A549 (cell line): ENCODE results near the gene ABLIM3.

Experiments used
- BHLHE40 ChIP-seq: IDR thresholded peaks from 2 replicates; pipeline ENCODE4 v1.6.1; 2012; ENCODE audit warnings: low read depth, low read length, inconsistent platforms
- CBX2 ChIP-seq: fragments of 200-600 bp; sonication (generic); IDR thresholded peaks from 2 replicates; pipeline ENCODE4 v1.6.1; 2016; ENCODE audit warnings: low read depth, mild to moderate bottlenecking, borderline replicate concordance
- POLR2A ChIP-seq: IDR thresholded peaks from 2 replicates; pipeline ENCODE4 v1.6.1; 2012; ENCODE audit warnings: mild to moderate bottlenecking, low read length
- POLR2AphosphoS2 ChIP-seq: conservative IDR thresholded peaks from 2 replicates; pipeline ENCODE4 v1.6.1; 2012; ENCODE audit warnings: low read length, improper control_type of control experiment, inconsistent platforms
- TFCP2L1 ChIP-seq: fragments of 250-450 bp; sonication (Bioruptor Pico); IDR thresholded peaks from 2 replicates; pipeline ENCODE4 v1.5.0; 2021; ENCODE audit warnings: mild to moderate bottlenecking
- TF ChIP-seq, protein P1 (sequence below): IDR thresholded peaks from 2 replicates; pipeline ENCODE4 v1.6.1; 2012
- TF ChIP-seq, protein P2 (sequence below): fragments of >200 bp; sonication (Bioruptor Twin); formaldehyde crosslinking; IDR thresholded peaks from 2 replicates; pipeline ENCODE4 v1.6.1; 2016

GRCh38 chr5:149113669-149114068, 27.6 kb upstream of the ABLIM3 start:
- TF ChIP-seq TFCP2L1 (CRISPR knock-in tag) (no peak), POLR2AphosphoS2 (no peak), POLR2A (no peak), CBX2 (no peak), BHLHE40 (no peak)
- TF ChIP-seq, protein P1, sequence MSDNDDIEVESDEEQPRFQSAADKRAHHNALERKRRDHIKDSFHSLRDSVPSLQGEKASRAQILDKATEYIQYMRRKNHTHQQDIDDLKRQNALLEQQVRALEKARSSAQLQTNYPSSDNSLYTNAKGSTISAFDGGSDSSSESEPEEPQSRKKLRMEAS: no peak
- TF ChIP-seq, protein P2, sequence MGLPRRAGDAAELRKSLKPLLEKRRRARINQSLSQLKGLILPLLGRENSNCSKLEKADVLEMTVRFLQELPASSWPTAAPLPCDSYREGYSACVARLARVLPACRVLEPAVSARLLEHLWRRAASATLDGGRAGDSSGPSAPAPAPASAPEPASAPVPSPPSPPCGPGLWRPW: no peak
